Middle frontal gyrus (tissue), 1 donor: Measurements from ENCODE around the gene DERL2.

Source experiments
- DNase-seq: peaks from one replicate; pipeline ENCODE4 v3.0.0-alpha.2; 2015; ENCODE audit warnings: low spot score; ENCODE audit errors: extremely low spot score

Gene DERL2

GRCh38 chr17:5485270-5486205 is at the start of gene DERL2:
DERL2 (minus strand) TSS chr17:5486178; CDS start chr17:5486161, 17 bp downstream.
- no peak for DNase-seq

DNA sequence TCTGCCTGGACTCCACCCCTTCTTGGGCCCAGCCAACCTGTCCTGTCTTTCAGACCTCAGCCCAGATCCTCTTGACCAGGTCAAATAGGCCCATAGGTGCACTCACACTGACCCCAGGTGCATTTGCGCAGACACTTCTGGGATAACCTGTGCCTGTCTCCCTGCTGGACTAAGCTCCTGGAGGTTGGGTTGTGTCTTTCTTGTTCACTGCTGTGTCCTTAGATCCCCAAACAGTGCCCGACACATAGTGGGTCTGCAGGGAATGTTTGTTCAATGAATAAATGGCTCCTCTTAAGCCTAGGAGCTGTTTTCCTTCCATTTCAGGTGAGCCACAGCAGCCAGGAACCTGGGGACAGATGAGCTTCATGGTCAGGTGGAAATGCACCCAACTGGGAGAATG is 49.5 kb upstream of the DERL2 start:
- no peak for DNase-seq

GRCh38 chr17:5533486-5534315 is 47.7 kb upstream of the DERL2 start:
- DNase-seq, result no peak

- no peak for DNase-seq
These were observed 46.6 kb upstream of the DERL2 start for GRCh38 chr17:5532581-5532980.

- DNase-seq, result no peak
These were observed 45.1 kb upstream of the DERL2 start for GRCh38 chr17:5531085-5531418.

- no peak for DNase-seq
These were observed 44.5 kb upstream of the DERL2 start for GRCh38 chr17:5530265-5531084.

GRCh38 chr17:5527601-5528250 is 41.7 kb upstream of the DERL2 start:
- DNase-seq, result no peak

- no peak for DNase-seq
These were observed 41.0 kb upstream of the DERL2 start for GRCh38 chr17:5526821-5527598.

- DNase-seq, result no peak
These were observed 37.3 kb upstream of the DERL2 start for GRCh38 chr17:5523249-5523648.

- no peak for DNase-seq
These were observed 36.5 kb upstream of the DERL2 start for GRCh38 chr17:5522476-5522875.

DNA sequence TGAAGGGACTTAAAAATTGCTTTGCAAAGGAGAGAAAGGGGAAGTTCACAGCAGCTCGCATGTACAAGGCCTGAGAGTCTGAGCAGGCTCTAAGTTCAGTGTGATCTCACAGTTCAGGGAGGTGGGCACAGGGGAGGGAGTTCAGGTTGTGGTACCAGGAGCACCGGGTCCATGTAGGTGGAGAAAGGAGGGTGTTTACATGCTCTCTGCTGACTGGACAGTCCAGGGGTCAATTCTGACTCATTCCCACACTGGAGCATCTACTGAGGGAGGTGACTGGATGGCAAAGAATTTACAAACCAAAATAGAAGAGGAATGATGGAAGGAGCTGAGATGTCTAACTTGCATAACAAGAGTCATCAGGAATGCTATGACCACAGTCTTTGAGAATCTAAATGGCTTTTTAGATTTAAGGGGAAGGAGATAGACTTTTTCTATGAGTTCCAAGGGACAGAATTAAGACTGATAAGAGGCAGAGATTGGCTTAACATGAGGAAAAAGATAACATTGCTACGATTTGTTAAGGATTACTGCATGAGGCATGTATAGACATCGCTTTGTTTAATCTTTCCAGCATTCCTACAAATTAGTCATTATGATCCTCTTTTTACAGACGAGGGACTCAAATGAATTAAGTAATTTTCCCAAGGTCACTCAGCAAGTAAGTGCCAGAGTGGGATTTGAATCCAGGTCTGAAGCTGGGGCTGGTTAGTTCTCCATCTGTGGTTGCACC is 30.2 kb upstream of the DERL2 start:
- no peak for DNase-seq

GRCh38 chr17:5514976-5515375 is 29.0 kb upstream of the DERL2 start:
- DNase-seq, result no peak

- DNase-seq, result no peak
These were observed 27.6 kb upstream of the DERL2 start for GRCh38 chr17:5513628-5514027.

DNA sequence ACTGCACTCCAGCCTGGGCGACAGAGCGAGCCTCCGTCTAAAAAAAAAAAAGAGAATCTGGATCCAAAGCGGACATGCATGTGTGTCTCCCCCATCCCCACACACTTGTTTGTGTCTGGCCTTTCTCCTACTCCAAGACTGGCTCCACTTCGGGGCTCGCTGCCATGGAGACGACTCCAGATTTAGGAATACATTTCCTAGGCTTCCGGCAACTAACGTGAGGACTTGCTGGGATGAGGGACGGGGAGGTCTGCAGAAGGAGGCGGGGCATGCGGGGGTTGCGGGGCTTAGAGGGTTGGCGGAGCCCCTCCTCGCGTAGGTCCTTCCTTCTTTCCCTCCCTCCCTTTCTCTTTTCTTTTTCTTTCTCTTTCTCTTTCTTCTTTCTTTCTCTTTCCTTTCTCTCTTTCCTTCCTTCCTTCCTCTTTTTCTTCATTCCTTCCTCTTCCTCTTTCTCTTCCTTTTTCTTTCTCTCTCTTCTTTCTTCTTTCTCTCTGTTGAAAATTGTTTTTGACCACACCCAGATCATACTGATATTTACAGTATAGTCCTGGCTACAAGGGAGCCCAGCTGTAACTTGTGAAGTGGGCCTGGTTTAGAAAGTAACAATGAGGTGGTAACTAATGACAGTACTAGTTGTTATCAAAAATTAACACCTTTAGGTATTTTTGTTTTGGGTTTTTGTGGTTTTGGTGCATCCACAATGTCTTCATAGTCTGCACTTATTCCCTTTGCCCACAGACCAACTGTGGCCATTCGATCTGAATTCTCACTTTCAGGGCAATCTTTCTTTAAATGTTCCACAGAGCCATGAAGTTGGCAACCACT is 25.6 kb upstream of the DERL2 start:
- no peak for DNase-seq

DNA sequence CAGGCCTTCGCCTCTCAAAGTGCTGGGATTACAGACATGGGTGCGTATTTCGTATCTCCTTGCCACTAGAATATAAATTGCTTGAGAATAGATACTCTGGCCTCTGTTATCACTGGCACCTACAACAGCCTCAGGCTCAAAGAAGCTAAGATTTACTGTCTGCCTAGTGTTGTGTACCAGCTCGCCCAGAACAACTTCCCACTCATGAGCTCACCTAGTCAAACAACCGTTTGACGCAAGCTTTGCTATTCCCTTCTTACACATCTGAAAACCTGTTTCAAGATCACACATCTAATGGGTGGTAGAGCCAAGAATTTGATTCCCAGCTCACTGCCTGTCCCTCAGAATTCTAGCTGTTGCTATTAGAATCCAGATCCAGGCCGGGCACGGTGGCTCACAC is 24.8 kb upstream of the DERL2 start:
- no peak for DNase-seq

- no peak for DNase-seq
These were observed 23.5 kb upstream of the DERL2 start for GRCh38 chr17:5509482-5509881.

DNA sequence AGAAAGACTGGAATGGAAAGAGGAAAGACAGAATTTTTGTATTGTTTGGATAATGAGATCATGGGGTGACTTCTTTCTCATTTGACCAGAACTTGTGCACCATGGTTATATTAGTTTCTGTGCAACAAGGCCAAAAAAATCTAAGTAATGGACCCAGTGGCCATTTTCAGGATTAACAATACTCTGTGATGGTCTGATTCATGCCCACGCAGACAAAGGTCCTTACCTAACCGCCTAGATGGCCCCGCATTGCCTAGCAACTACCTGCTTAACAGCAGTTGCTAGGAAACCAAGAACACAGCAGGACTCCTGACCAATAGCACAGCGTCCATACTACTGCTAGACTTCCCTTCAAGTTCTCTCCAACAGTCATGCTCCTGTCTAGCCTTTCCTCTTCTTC is 22.8 kb upstream of the DERL2 start:
- DNase-seq, result no peak

DNA sequence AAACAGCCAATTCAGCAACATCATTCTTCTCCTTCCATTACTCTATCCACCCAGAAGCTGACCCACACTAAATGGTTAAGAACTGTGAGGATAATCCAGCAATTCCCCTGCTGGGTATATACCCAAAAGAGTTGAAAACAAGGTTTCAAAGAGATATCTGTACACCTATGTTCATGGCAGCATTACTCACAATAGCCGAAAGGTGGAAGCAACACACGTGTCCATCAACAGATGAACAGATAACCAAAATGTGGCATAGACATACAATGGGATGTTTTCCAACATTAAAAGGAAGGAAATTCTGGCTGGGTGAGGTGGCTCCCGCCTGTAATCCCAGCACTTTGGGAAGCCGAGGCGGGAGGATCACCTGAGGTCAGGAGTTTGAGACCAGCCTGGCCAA is 20.3 kb upstream of the DERL2 start:
- no peak for DNase-seq

DNA sequence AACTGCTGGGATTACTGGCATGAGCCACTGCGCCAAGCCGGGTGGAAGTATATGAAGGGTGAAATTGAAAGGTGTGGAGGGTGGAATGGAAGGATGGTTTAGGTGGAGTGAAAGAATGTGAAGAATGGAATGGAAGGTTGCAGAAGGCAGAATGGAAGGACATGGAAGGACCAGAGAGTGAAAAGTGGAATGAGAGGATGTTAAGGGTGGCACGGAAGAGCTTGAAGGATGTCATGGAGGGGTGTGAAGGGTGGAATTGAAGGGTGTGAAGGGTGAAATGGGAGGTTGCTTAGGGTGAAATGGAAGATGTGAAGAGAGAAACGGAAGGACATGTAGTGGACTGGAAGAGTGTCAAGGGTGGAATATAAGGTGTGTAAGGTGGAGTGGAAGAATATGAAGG is 16.6 kb upstream of the DERL2 start:
- DNase-seq, result no peak
